ENCODE measurements around the gene ASCL2.

GRCh38 chr11:2237457-2238238, 32.7 kb downstream of the ASCL2 start:
- no peak for TF ChIP-seq SP1 (IDR thresholded peaks at IDR 0.05)
- no peak for TF ChIP-seq SUZ12 (IDR thresholded peaks at IDR 0.05)
- TF ChIP-seq FOXA1 (IDR thresholded peaks at IDR 0.05): no peak
- no peak for TF ChIP-seq TARDBP (IDR thresholded peaks at IDR 0.05)
- no peak for TF ChIP-seq ELF4 (IDR thresholded peaks at IDR 0.05)
- no peak for TF ChIP-seq FOXK2 (IDR thresholded peaks at IDR 0.05)
- TF ChIP-seq NFRKB (IDR thresholded peaks at IDR 0.05): no peak
- TF ChIP-seq BHLHE40 (IDR thresholded peaks at IDR 0.05; ENCODE audit: borderline replicate concordance): no peak
- no peak for TF ChIP-seq ARNT (IDR thresholded peaks at IDR 0.05)
- no peak for TF ChIP-seq HDGF (IDR thresholded peaks at IDR 0.05; ENCODE audit: borderline replicate concordance)
- no peak for TF ChIP-seq CTBP1 (IDR thresholded peaks at IDR 0.05; ENCODE audit: borderline replicate concordance)
- TF ChIP-seq PKNOX1 (IDR thresholded peaks at IDR 0.05): no peak
- TF ChIP-seq LEF1 (IDR thresholded peaks at IDR 0.05; ENCODE audit: borderline replicate concordance): no peak
